ENCODE results near the gene ZNF423.
A peak's percentile ranks its signal among the peaks of the same experiment; 100 is the strongest.

ZNF423 gene

DNA sequence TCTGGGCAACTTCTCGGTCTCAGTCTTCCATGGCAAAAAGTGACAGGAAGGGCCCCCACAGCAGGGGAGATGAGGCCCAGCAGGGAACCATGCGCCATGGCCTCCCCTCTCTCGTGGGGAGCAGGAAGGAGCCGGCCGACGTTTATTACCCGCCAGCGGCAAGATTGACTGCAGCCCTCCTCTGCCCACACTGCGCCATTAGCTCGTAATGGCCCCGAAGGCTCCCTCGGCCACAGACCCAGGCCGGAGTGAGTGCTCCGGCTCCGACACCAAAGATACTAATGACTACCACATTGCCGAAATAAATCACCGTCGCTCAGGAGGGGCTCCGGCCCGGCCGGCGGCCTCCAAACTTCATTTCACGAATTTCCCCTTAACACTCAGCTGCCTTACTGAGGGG lies 255.4 kb downstream of the ZNF423 start:
- DNase-seq (ENCODE audit: low spot score), result no peak

- no peak for DNase-seq (ENCODE audit: low spot score)
Measured at GRCh38 chr16:49599704-49600103, 256.2 kb downstream of the ZNF423 start.

DNA sequence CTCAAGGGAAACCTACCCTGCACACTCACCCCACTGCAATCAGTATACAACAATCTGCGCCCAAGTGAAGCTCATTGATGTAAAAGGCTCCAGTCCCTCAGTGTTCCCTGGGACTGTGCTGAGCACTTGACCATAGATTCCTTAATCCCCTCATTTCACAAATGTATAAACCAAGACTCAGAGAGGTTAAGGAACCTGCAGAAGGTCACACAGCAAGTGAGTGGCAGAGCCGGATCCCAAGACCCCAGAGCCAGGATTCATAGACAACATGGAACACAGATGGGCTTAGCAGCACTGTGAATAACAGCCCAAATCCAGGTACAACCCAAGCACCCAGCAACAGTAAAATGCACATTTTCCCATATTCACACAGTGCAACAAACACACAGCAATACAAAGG lies 256.6 kb downstream of the ZNF423 start:
- DNase-seq (ENCODE audit: low spot score), result no peak

DNA sequence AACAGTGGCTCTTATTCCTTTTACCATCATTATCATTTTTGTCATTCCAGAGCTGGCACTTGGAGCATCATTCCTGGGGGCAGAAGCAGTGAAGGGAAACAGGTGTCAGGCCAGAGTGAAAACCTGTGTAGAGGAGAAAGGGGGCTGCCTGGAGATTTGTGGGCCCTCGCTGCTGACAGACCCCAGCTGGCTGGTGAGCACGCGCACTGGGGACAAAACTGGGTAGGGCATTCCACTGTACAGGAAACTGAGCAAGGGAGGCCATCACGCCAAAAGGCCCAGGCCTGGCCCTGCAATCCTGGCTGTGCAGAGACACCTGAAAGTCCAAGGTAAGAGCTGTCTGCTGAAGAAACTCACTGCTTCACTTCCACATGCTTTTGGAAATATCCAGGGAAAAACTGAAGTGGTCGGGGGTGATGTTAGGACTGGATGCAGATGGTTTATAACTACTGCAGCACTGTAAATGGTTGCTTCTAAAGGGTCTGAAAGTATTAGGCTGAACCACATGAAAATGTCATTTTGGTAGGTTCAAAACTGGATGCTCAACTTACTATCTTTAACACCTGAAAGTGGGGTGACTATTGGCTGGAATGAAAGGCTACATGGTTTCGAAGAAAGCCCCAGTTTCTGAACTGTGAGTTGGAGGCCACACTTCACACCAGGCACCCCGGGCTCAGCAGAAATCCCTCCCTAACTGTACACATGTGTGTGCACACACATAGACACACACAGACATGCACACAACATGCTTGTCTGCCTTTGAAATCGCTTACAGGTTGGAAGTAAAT lies 257.3 kb downstream of the ZNF423 start:
- DNase-seq (ENCODE audit: low spot score), result no peak

- no peak for DNase-seq (ENCODE audit: low spot score)
Measured at GRCh38 chr16:49597796-49598195, 258.1 kb downstream of the ZNF423 start.

DNA sequence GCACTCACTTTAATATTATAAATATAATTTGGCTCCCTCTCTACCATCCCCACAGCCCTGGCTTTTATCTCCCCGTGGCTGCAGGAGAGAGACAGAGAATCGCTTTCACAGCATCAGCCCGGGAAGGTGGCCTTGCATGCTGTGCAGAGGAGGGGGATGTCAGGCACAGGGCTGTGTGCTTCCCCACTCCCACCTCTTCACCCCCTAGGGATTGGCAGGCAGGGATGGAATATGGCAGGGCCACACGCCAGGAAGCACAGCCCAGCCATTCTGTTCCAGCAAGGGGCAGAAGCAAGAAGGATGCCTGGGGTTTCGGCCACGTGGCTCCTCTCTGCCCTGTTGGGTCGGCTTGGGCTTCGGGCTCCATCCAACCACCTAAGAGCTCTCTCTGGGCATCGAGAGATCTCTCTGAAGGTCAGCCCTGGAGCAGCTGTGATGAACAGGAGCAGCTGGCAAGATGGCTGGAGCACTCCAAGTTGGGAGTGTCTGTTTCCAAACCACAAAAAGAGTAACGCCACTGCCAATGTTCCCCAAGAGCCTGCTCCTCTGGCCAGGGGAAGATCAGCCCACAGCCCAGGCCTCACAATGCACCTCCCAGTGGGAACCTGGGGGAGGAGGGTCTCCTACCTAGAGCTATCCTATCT lies 259.1 kb downstream of the ZNF423 start:
- no peak for DNase-seq (ENCODE audit: low spot score)

- DNase-seq (ENCODE audit: low spot score), result no peak
Measured at GRCh38 chr16:49596068-49596467, 259.8 kb downstream of the ZNF423 start.

- no peak for DNase-seq (ENCODE audit: low spot score)
Measured at GRCh38 chr16:49594685-49595498, 261.0 kb downstream of the ZNF423 start.

DNA sequence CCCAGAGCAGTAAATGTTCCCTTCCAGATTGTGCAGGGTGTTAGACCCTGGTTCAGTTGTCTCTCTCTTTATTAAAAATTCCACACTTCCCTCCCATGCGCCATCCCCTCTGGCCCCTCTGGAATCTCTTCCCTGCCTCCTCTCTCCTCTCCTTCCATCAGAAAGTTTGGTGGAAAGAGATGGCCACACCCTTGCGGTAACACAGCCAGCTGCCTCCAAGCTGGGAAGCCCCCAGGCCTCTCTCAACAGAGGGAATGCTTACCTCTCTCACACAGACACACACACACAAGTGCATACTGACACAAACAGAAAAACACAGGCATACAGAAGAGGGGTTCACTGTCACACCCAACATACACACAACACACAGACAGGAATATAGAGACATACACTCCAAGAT lies 261.8 kb downstream of the ZNF423 start:
- DNase-seq (ENCODE audit: low spot score), result no peak

DNA sequence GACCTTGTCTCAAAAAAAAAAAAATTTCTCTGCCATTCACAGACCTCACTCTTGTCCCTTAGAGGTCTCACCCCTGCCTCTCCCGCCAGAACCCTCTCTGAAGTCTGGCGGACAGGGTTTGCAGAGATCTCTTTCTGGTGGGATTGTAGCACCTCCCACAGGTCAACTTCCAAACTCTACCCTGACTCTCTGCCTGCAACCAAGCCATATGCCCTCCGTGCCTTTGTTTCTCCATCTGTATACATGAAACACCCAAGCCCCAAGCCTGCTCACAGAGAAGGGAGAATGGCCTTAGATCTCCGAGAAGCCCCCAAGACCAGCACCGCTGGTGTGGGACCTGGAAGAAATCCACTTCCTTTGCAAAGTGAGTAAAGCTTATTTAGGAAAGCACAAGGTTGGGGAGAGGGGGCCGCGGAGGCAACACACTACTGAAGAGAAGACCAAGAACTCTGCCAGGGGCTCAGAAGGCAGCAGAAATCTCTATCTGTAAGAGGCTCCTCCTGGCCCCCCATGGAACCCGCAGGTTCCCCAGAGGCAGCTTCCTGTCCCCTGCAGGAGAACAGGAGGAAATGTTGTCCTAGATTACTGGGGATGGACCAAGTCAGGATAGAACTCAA lies 262.4 kb downstream of the ZNF423 start:
- no peak for DNase-seq (ENCODE audit: low spot score)

DNA sequence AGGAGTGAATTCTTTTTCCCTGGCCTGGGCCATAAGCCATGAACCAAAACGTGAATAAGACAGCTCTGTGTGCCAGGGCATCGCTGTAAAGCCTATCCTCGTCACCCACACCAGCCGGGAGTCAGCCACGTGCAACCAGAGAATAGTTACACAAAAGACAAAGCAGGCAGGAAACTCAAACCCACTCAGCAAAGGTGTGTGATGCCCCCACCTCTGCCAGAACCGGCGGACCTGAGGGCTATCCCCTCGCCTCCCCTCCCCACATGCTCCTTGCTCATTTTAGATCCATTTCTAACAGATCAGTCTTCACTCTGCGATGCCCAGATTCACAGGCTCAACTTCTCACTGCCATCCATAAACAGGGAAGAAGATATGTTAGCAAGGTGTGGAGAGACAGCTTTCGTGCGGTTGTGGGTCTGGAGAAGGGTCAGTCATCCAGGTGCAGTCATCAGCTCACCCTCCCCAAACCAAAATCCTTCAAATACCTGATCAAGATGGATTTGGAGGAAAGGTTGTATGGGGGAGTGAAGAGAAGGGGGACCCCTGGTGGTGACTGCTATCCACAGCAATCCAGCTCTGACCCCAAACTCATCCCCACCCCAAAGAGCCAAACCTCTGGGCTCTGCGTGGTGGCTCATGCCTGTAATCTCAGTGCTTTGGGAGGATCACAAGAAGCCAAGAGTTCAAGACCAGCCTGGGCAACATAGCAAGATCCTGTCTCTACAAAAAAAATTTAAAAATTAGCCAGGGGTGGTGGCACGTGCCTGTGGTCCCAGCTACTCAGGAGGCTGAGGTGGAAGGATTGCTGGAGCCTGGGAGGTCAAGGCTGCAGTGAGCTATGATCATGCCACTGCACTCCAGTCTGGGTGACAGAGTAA lies 263.1 kb downstream of the ZNF423 start:
- peak; percentile 64 for DNase-seq (ENCODE audit: low spot score)

DNA sequence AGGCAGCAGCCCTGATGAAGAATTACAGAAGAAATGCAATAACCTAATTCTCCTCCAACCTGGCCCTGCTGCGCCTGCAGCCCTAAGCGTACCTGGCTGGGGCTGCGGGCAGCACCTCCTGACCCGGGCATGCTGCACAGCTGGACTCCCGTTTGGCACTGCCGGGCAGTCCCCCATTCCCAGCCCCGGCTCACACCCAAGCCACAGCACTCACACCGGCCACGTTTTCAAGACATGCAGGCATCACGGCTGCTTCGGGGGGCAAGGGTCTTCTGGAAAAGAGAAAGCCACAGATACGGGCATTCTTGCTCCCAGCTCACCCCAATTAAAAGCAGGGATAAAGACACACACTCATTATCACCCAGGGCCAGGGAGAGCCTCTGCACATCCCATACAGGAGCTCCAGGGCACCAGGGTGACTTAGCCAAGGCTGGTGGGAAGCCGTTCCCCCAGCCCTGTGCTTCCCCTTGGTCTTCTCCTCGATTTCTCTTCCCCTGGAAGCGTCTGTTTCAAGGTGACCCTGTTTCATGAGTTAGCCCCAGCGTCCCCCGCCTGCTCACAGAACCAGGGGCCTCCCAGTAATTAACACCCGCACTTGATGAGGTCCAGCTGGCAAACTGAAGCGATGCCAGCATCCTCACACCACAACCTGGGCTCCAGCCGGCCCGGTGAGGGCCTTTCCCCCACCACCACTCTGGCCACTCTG lies 265.6 kb downstream of the ZNF423 start:
- DNase-seq (ENCODE audit: low spot score), result no peak

GRCh38 chr16:49589544-49590031 lies 266.3 kb downstream of the ZNF423 start:
- DNase-seq (ENCODE audit: low spot score), result no peak

DNA sequence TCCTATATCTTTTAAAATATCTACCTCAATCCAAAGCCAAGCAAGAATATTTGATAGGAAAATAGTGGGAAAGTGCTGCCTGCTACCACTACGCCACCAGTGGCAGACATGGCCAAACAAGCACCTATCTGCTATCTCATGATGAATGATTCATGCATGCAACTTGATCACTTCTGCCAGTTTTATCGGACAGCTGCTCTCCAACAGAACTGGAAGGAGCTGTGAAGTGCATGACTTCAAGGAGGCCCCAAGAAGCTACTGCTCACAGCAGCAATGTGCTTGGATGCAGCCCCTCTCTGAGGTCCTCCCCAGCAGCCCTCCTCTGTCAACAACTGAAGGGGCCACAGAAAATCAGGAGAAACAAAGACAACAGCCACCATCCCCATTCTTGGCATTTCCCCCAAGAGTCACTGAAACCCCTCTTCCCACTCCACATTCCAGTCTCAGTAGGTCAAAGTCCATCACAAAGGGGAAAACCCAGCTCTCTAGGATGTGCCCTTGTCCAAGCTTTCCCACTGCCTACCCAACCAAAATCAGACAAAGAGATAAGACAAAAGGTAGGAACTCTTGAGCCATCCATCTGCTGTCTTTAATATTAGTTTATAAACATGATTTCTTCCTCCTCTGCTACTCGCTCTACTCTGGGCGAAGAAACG lies 267.1 kb downstream of the ZNF423 start:
- DNase-seq (ENCODE audit: low spot score), result no peak

DNA sequence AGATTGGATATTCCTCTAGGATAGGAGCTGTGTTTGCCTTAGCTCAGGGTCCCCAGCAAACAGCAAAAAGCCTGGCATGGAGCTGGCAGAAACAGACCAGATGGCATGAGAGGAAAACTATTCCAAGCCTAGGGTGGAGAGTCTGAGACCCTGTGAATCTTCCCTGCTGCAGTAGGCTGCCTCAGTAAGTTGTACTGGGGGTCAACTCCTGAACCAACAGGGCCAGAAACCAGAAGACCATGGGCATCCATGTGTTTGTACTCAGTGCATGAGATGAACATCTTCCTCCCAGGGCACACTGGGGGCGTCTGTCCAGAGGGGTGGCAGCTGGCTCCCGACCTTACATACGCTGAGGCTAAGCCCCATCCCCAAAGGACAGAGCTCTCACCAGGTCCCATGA lies 267.9 kb downstream of the ZNF423 start:
- no peak for DNase-seq (ENCODE audit: low spot score)

- no peak for DNase-seq (ENCODE audit: low spot score)
Measured at GRCh38 chr16:49587511-49587910, 268.4 kb downstream of the ZNF423 start.

GRCh38 chr16:49586466-49587450 lies 269.2 kb downstream of the ZNF423 start:
- DNase-seq (ENCODE audit: low spot score), result no peak

DNA sequence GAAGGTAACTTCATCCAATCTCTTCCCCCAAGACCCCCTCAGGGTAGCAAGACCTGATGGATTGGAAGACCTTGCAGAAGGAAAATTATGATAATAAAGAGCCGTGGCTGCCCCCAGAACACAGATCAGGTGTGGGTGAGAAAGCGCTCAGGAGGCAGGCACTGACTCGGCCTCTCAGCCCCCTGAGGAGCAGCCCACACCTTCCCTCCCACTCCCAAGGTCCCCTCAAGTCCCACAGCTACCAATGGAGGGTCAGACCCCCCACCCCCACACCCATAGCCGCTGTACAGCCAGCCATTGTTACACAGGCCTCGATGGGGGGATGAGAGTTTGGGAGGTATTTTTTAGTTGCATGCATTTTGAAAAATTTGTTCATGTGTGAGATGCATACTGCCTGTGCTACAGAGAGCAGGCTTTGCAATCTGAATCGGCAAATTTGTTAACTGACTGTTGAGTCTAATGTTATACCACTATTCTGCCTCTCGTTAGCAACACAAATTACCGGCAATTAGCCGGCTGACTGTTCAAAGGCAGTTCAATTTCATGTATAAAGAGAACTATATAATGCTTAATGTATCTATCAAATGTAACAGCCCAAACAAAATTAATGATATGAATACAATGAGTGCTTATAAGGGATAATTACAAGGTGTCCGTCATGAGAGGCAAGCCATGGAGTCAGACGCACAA lies 270.6 kb downstream of the ZNF423 start:
- no peak for DNase-seq (ENCODE audit: low spot score)
